Breast epithelium (tissue), 4 donors: Measurements from ENCODE around the gene DYSF. TPM values are rescaled to one million over a fixed set of nuclear protein-coding genes. Genes with fewer than 3 reads are reported as not detected.

Experiments
- DNase-seq, 2 donors: peaks; one replicate each; pipeline ENCODE4 v3.0.0-alpha.2; 2019; ENCODE audit warnings: low spot score in 2 of 2
- H3K27ac ChIP-seq, 2 donors: fragments of 200-600 bp; sonication (generic) in 1 of 2; one replicate each; pipeline ENCODE4 v1.5.1; 2016 to 2019; ENCODE audit warnings: mild to moderate bottlenecking in 1 of 2
- H3K27me3 ChIP-seq, 2 donors: fragments of 200-600 bp; sonication (generic) in 1 of 2; one replicate each; pipeline versions ENCODE4 v1.5.1 to v1.6.0; 2017 to 2019; ENCODE audit warnings: control low read depth in 1 of 2, mild to moderate bottlenecking in 1 of 2
- H3K36me3 ChIP-seq: fragments of 200-600 bp; one replicate; pipeline ENCODE4 v1.5.1; 2019
- H3K4me1 ChIP-seq, 2 donors: fragments of 200-600 bp; sonication (generic); one replicate each; pipeline ENCODE4 v1.5.1; 2016 to 2019; ENCODE audit warnings: control low read depth in 1 of 2
- H3K4me3 ChIP-seq, 3 donors: fragments of 200-600 bp; sonication (generic); 1 replicate in 2 of 3; 2 replicates in 1 of 3; pipeline ENCODE4 v1.5.1; 2016 to 2019; ENCODE audit warnings: mild to moderate bottlenecking in 3 of 3, moderate library complexity in 2 of 3
- H3K9me3 ChIP-seq, 2 donors: fragments of 200-600 bp; sonication (generic) in 1 of 2; one replicate each; pipeline ENCODE4 v1.5.1; 2016 to 2019; ENCODE audit warnings: control low read depth in 1 of 2
- CTCF ChIP-seq, 3 donors: fragments of 450-650 bp; IDR thresholded peaks; one replicate each; pipeline ENCODE4 v1.5.1; 2016 to 2017; ENCODE audit warnings: antibody characterized with exemption in 3 of 3, mild to moderate bottlenecking in 3 of 3, moderate library complexity in 3 of 3
- POLR2A ChIP-seq: fragments of 450-650 bp; IDR thresholded peaks from one replicate; pipeline ENCODE4 v1.6.1; 2016; ENCODE audit warnings: antibody characterized with exemption, mild to moderate bottlenecking, moderate library complexity
- POLR2AphosphoS5 ChIP-seq, 3 donors: sonication (generic); formaldehyde crosslinking; IDR thresholded peaks; one replicate each; pipeline ENCODE4 v1.6.1; 2017; ENCODE audit warnings: antibody characterized with exemption in 3 of 3
- intact Hi-C: fragments of 100-400 bp; cut with DNase I; formaldehyde crosslinking; loops from one replicate; pipeline ENCODE4 v1.15.1; 2023; ENCODE audit warnings: low total_unique reads
- total RNA-seq, 3 donors: library from RNA; depleted of rRNA; stranded (reverse); fragments of >200 nt; gene quantifications; one replicate each; pipeline ENCODE4 v1.1.0, GENCODE V29; 2016

The DYSF gene
- total RNA-seq, 3 donors from 2014 or later: 3.0 to 15.7 (median 4.8) TPM

DNA sequence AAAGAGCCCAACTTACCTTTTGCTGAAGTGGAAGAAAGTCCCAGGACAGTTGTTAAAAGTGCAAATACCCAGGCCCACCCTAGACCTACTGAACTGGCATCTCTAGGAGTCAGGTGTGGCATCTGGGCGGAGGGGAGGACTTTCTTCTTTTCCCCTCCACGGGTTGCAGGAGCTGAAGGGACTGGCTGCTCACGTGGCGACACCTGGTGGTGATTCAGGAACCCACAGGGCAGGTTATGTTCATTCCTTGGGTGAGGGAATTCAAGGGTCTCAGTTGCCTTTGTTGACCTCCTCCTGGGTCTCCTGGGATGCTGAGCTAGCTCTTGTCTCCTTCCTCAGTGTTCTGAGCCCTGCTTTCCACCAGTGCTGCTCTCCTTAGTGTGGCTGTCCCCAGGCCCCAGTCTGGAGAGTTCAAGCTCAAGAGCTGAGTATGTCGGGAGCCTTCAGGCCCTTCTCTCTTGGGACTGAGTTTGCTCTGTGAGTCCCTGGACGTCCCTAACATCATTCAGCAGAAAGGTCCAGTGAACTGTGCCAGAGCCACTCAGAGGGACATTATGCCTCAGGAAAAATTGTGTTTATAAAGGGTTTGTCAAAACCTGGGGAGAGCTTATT is 56.9 kb downstream of the DYSF start:
- DNase-seq: peak; percentile 26 to 67
- H3K36me3 ChIP-seq: no peaks in the 10 kb centered on the region
- H3K4me1 ChIP-seq: no peaks in the 10 kb centered on the region
- peak; percentile 79 to 91 (median 81) for TF ChIP-seq CTCF (IDR thresholded peaks at IDR 0.05)
- no peak for TF ChIP-seq POLR2A
- TF ChIP-seq POLR2AphosphoS5 (IDR thresholded peaks at IDR 0.05): no peak
- no peaks in the 10 kb centered on the region for H3K27me3 ChIP-seq
- H3K27ac ChIP-seq: no peak overlapping the region
- intact Hi-C loops: no loop called here
- no peak overlapping the region for H3K4me3 ChIP-seq
- no peaks in the 10 kb centered on the region for H3K9me3 ChIP-seq

- TF ChIP-seq POLR2AphosphoS5 (IDR thresholded peaks at IDR 0.05): no peak
- TF ChIP-seq POLR2A: no peak
- TF ChIP-seq CTCF (IDR thresholded peaks at IDR 0.05): no peak
- H3K9me3 ChIP-seq: no peaks in the 10 kb centered on the region
- intact Hi-C loops: no loop called here
- H3K36me3 ChIP-seq: no peaks in the 10 kb centered on the region
- H3K27ac ChIP-seq: no peak overlapping the region
- no peak overlapping the region for H3K4me3 ChIP-seq
- no peak for DNase-seq
- no peaks in the 10 kb centered on the region for H3K4me1 ChIP-seq
- H3K27me3 ChIP-seq: no peaks in the 10 kb centered on the region
Measured at GRCh38 chr2:71510938-71511337, 57.6 kb downstream of the DYSF start.

GRCh38 chr2:71511776-71512175 is 58.4 kb downstream of the DYSF start:
- DNase-seq: no peak
- no peaks in the 10 kb centered on the region for H3K27me3 ChIP-seq
- H3K4me3 ChIP-seq: no peak overlapping the region
- TF ChIP-seq POLR2AphosphoS5 (IDR thresholded peaks at IDR 0.05) (no peak), CTCF (IDR thresholded peaks at IDR 0.05) (no peak), POLR2A (no peak)
- no peaks in the 10 kb centered on the region for H3K9me3 ChIP-seq
- no peak overlapping the region for H3K27ac ChIP-seq
- H3K36me3 ChIP-seq: no peaks in the 10 kb centered on the region
- no peaks in the 10 kb centered on the region for H3K4me1 ChIP-seq
- intact Hi-C loops: no loop called here

DNA sequence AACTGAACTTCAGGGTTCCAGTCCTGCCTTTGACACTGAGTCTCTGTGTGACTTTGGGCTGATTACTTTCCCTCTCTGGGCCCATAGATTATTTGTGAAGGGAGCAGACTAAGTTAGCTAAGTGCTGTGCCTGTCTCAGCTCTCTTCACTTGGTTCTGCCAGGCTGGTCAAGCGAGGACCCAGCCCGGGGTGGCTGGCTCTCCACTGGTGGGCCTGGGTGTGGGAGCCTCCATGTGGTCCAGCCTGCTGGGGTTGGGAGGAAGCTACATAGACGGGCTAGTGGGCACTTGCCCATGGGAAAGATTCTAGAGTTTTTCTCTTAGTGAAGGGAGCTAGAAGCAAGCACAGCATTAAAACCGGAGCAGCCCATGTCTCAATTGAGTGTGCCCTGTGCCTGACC is 59.0 kb downstream of the DYSF start:
- Histone ChIP-seq H3K27ac (no peak overlapping the region), H3K27me3 (no peaks in the 10 kb centered on the region), H3K9me3 (no peaks in the 10 kb centered on the region), H3K4me3 (no peak overlapping the region), H3K36me3 (no peaks in the 10 kb centered on the region), H3K4me1 (no peaks in the 10 kb centered on the region)
- DNase-seq: no peak
- intact Hi-C loops: no loop called here
- TF ChIP-seq POLR2AphosphoS5 (IDR thresholded peaks at IDR 0.05): no peak
- TF ChIP-seq POLR2A: no peak
- no peak for TF ChIP-seq CTCF (IDR thresholded peaks at IDR 0.05)

- H3K4me3 ChIP-seq: no peak overlapping the region
- no peaks in the 10 kb centered on the region for H3K36me3 ChIP-seq
- no peaks in the 10 kb centered on the region for H3K9me3 ChIP-seq
- no peak overlapping the region for H3K27ac ChIP-seq
- H3K27me3 ChIP-seq: no peaks in the 10 kb centered on the region
- intact Hi-C loops: no loop called here
- no peak for DNase-seq
- TF ChIP-seq POLR2AphosphoS5 (IDR thresholded peaks at IDR 0.05) (no peak), POLR2A (no peak), CTCF (IDR thresholded peaks at IDR 0.05) (no peak)
- no peaks in the 10 kb centered on the region for H3K4me1 ChIP-seq
Measured at GRCh38 chr2:71513096-71513495, 59.7 kb downstream of the DYSF start.
